Endothelial cell of umbilical vein (primary cell): Measurements from ENCODE around the gene LRCOL1. TPM values are rescaled to one million over a fixed set of nuclear protein-coding genes. Genes with fewer than 3 reads are reported as not detected.

ENCODE experiments used
- BruUV-seq: library from RNA; stranded (reverse); fragments of 400-500 nt; replicated peaks from 2 replicates; lab custom pipeline; 2021; lab: Mats Ljungman, UMichigan
- CTCF ChIA-PET: fragments of 300-600, 350-600 bp; sonication (Branson Sonifier 250); formaldehyde crosslinking; loops from one replicate; lab custom pipeline; 2021; ENCODE audit warnings: antibody characterized with exemption, inconsistent platforms; lab: Charles Lee
- POLR2A ChIA-PET: fragments of 300-600, 350-600 bp; sonication (Branson Sonifier 250); formaldehyde crosslinking; loops from one replicate; lab custom pipeline; 2021; ENCODE audit warnings: antibody characterized with exemption, inconsistent platforms; lab: Charles Lee
- DNase-seq: peaks from one replicate; pipeline ENCODE4 v3.0.0-alpha.2; 2011; ENCODE audit warnings: low read depth, low spot score
- FAIRE-seq: peaks from 2 replicates; lab custom pipeline; 2011; peaks lifted over from hg19 to GRCh38; lab: Jason Lieb, UNC
- H2AFZ ChIP-seq: 2 replicates; pipeline ENCODE4 v1.6.0; 2012; ENCODE audit warnings: low read depth, low read length, control low read depth, inconsistent platforms
- H3K27ac ChIP-seq: 2 replicates; pipeline ENCODE4 v1.5.1; 2011; ENCODE audit warnings: low read depth, mild to moderate bottlenecking, control low read depth, low read length, moderate library complexity; ENCODE audit not compliant: insufficient read depth
- H3K27me3 ChIP-seq, 2 experiments: 2 replicates each; pipeline versions ENCODE4 v1.6.0 to v1.6.1; 2011; ENCODE audit warnings: low read length in 2 of 2, mixed read lengths in 1 of 2; ENCODE audit not compliant: control insufficient read depth in 2 of 2, insufficient read depth in 2 of 2
- H3K36me3 ChIP-seq, 2 experiments: 2 replicates in 1 of 2; 3 replicates in 1 of 2; pipeline ENCODE4 v1.5.1; 2011; ENCODE audit warnings: low read length in 2 of 2, mild to moderate bottlenecking in 1 of 2, moderate library complexity in 1 of 2; ENCODE audit not compliant: control insufficient read depth in 2 of 2, insufficient read depth in 2 of 2; ENCODE audit errors: extremely low read depth in 1 of 2
- H3K4me1 ChIP-seq: 3 replicates; pipeline ENCODE4 v1.5.1; 2011; ENCODE audit warnings: mild to moderate bottlenecking, low read length; ENCODE audit not compliant: control insufficient read depth, insufficient read depth; ENCODE audit errors: extremely low read depth
- H3K4me2 ChIP-seq: 2 replicates; pipeline ENCODE4 v1.6.1; 2011; ENCODE audit warnings: low read length, control low read depth, mixed read lengths; ENCODE audit not compliant: insufficient read depth
- H3K4me3 ChIP-seq, 3 experiments: fragments of 200-600 bp in 1 of 3; sonication (generic), shearing (Covaris generic) in 1 of 3; replicated peaks in 1 of 3; 2 replicates each; pipeline ENCODE4 v1.5.1; 2011 to 2016; ENCODE audit warnings: control low read depth in 3 of 3, low read length in 3 of 3, mild to moderate bottlenecking in 2 of 3, inconsistent platforms in 1 of 3, low read depth in 1 of 3, moderate library complexity in 1 of 3; ENCODE audit not compliant: insufficient read depth in 1 of 3
- H3K79me2 ChIP-seq: 2 replicates; pipeline ENCODE4 v1.6.0; 2012; ENCODE audit warnings: low read length, inconsistent platforms; ENCODE audit not compliant: control insufficient read depth, insufficient read depth
- H3K9ac ChIP-seq: replicated peaks from 2 replicates; pipeline ENCODE3; 2011; ENCODE audit warnings: low read length, control low read depth; ENCODE audit not compliant: insufficient read depth; ENCODE audit errors: extremely low read depth
- H3K9me1 ChIP-seq: replicated peaks from 3 replicates; pipeline ENCODE4 v1.6.0; 2011; ENCODE audit warnings: mild to moderate bottlenecking, low read length; ENCODE audit not compliant: control insufficient read depth, insufficient read depth; ENCODE audit errors: extremely low read depth
- H3K9me3 ChIP-seq: replicated peaks from 2 replicates; pipeline ENCODE4 v1.5.1; 2012; ENCODE audit warnings: low read length, inconsistent platforms; ENCODE audit not compliant: control insufficient read depth, insufficient read depth
- H4K20me1 ChIP-seq: replicated peaks from 2 replicates; pipeline ENCODE3; 2011; ENCODE audit warnings: mild to moderate bottlenecking, low read length; ENCODE audit not compliant: control insufficient read depth, insufficient read depth; ENCODE audit errors: extremely low read depth
- CTCF ChIP-seq, 2 donors: IDR thresholded peaks; 1 replicate in 1 of 2; 2 replicates in 1 of 2; pipeline ENCODE4 v1.5.1; 2011; ENCODE audit warnings: low read length in 2 of 2, mild to moderate bottlenecking in 2 of 2, moderate library complexity in 2 of 2, control low read depth in 1 of 2, inconsistent platforms in 1 of 2, low read depth in 1 of 2; ENCODE audit not compliant: insufficient read depth in 1 of 2; ENCODE audit errors: extremely low read depth in 1 of 2
- EZH2 ChIP-seq: IDR thresholded peaks from 2 replicates; pipeline ENCODE4 v1.6.1; 2012; ENCODE audit warnings: borderline replicate concordance, low read depth, mild to moderate bottlenecking, moderate library complexity, low read length, inconsistent platforms; ENCODE audit not compliant: severe bottlenecking
- FOS ChIP-seq: IDR thresholded peaks from 2 replicates; pipeline ENCODE4 v1.6.1; 2011; ENCODE audit warnings: mild to moderate bottlenecking, low read length, moderate library complexity, borderline replicate concordance; ENCODE audit not compliant: insufficient read depth
- GATA2 ChIP-seq: IDR thresholded peaks from 2 replicates; pipeline ENCODE4 v1.7.0; 2011; ENCODE audit warnings: low read depth, mild to moderate bottlenecking, moderate library complexity, mixed read lengths, low read length; ENCODE audit not compliant: insufficient read length, insufficient read depth
- JUN ChIP-seq: IDR thresholded peaks from 2 replicates; pipeline ENCODE4 v1.6.1; 2011; ENCODE audit warnings: borderline replicate concordance, low read depth; ENCODE audit not compliant: insufficient read length, insufficient read depth
- MAX ChIP-seq: IDR thresholded peaks from 2 replicates; pipeline ENCODE4 v1.6.1; 2011; ENCODE audit not compliant: insufficient read depth, insufficient read length
- MYC ChIP-seq: IDR thresholded peaks from one replicate; pipeline ENCODE4 v1.6.1; 2011; ENCODE audit warnings: mild to moderate bottlenecking, low read depth, low read length
- POLR2A ChIP-seq: IDR thresholded peaks from 2 replicates; pipeline ENCODE4 v1.6.1; 2012; ENCODE audit warnings: low read depth, mild to moderate bottlenecking, control low read depth, low read length
- POLR2AphosphoS5 ChIP-seq: IDR thresholded peaks from 2 replicates; pipeline ENCODE4 v1.6.1; 2012; ENCODE audit warnings: low read depth, mild to moderate bottlenecking, control low read depth, low read length, moderate library complexity; ENCODE audit not compliant: insufficient read depth
- dilution Hi-C: fragments of 300-500 bp; cut with MboI; formaldehyde crosslinking; loops from one replicate; pipeline ENCODE4 v1.15.0; 2019; ENCODE audit warnings: low sequenced_read_pairs; ENCODE audit not compliant: extremely low pct_ligation_motif_present
- intact Hi-C: fragments of 100-400 bp; cut with micrococcal nuclease; formaldehyde crosslinking; loops from one replicate; pipeline ENCODE4 v1.10.0; 2022
- polyA plus RNA-seq, 4 experiments: library from polyadenylated mRNA; depleted of rRNA in 3 of 4; stranded (reverse) in 3 of 4; unstranded in 1 of 4; fragments of >200 nt; gene quantifications; 2 replicates each; pipeline versions ENCODE4 v1.2.1 to v1.2.3, GENCODE V29; 2011 to 2012; ENCODE audit warnings: missing spikeins in 1 of 4
- total RNA-seq: library from RNA; stranded (reverse); gene quantifications from 2 replicates; pipeline ENCODE4 v1.2.3, GENCODE V29; 2021

LRCOL1 gene
- total and polyA plus RNA-seq, 2 donors (not counting 3 experiments of a cell fraction or from before 2014, with no cell fraction given): 1.2 to 1.5 TPM

- ChIA-PET CTCF (interaction anchor here (2.6 to 2.7 kb wide), 2 partner anchors 10 to 15 kb away, joined by 7 to 10 read pairs; no protein-coding TSS in a partner anchor), POLR2A (no interaction called here)
- Histone ChIP-seq H3K79me2 (no peaks in the 10 kb centered on the region), H3K9me3 (no peaks in the 10 kb centered on the region), H4K20me1 (no peaks in the 10 kb centered on the region), H3K9me1 (no peaks in the 10 kb centered on the region), H3K4me3 (no peak overlapping the region), H3K36me3 (peaks cover 2 to 10% of the 10 kb centered on the region in 2 experiments), H3K27ac (no peak overlapping the region), H3K4me2 (no peak overlapping the region), H3K27me3 (no peaks in the 10 kb centered on the region), H2AFZ (no peak overlapping the region), H3K9ac (no peak overlapping the region), H3K4me1 (no peaks in the 10 kb centered on the region)
- BruUV-seq: no TSS peak
- dilution Hi-C loops: no loop called here
- FAIRE-seq: no peak
- no peak for DNase-seq
- TF ChIP-seq GATA2 (no peak), POLR2AphosphoS5 (no peak), MYC (no peak), FOS (no peak), EZH2 (no peak), POLR2A (no peak), MAX (no peak), JUN (no peak), CTCF (IDR thresholded peaks at IDR 0.05; ENCODE audit: extremely low read depth in 1 of 2, insufficient read depth in 1 of 2, low read depth in 1 of 2, low read length in 2 of 2) (no peak)
- intact Hi-C loops: no loop called here
These were observed 18.9 kb upstream of the LRCOL1 start for GRCh38 chr12:132629330-132629729.
